Measurements from ENCODE around the gene OR6K2. TPM values are rescaled to one million over a fixed set of nuclear protein-coding genes. Genes with fewer than 3 reads are reported as not detected.
"Not testable (repeated sequence)": the region's sequence is repeated elsewhere in the genome, so short reads cannot be mapped to it uniquely, and the experiment has no call there.

OR6K2 gene
- total RNA-seq, 2 experiments from 2014 or later: not detected

DNA sequence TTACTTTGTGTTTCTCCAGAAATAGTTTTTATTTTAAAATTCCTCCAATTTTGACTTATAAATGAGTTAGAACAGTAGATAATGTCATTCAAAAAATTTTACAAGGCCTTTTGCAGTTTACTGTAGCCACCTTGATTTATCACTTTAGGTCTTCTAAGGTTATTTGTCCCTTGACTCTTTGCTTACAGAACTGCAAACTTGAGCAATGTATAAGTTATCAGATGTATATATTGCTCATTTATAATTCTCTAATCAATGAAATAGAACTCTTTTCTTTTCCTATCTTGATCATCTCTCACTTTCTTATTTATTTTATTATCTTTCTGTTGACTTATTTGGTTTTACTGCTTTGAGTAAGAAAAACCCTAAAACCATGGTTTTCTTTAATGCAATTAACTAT is 8.1 kb downstream of the OR6K2 start:
- Mint-ChIP-seq H3K9me3 (peaks cover 1% of the 10 kb centered on the region), H3K27ac (no peak overlapping the region)

DNA sequence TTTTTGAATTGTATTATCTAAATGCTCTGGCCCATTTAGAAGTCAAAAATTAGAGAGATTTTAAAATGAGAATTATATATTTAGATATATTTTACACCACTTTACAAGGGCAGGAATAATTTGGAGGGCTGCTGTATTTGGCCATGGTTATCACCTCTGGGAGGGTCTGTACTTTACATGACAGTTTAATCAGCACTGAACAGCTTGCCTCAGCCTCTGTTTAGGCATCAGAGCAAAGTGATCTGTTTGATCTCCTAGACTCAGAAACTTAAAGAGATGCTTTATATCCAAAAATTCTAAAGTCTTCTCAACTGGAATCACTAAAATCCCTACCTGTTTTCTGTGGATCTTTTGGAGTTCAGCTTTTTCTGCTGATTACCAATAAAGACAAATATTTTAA is 8.5 kb downstream of the OR6K2 start:
- POLR2A ChIA-PET: no interaction called here
- H3K4me3 Mint-ChIP-seq: no peak overlapping the region
- ATAC-seq (ENCODE audit: low read depth): no peak

More for the DNA sequence above, 8.1 kb downstream of the OR6K2 start:
- no peaks in the 10 kb centered on the region for H3K36me3 Mint-ChIP-seq
- ATAC-seq (ENCODE audit: low read depth) (no peak), DNase-seq (no peak)
- no peak overlapping the region for H3K4me3 Mint-ChIP-seq
- POLR2A ChIA-PET: no interaction called here
- no peaks in the 10 kb centered on the region for H3K27me3 Mint-ChIP-seq
- no peaks in the 10 kb centered on the region for H3K4me1 Mint-ChIP-seq

DNA sequence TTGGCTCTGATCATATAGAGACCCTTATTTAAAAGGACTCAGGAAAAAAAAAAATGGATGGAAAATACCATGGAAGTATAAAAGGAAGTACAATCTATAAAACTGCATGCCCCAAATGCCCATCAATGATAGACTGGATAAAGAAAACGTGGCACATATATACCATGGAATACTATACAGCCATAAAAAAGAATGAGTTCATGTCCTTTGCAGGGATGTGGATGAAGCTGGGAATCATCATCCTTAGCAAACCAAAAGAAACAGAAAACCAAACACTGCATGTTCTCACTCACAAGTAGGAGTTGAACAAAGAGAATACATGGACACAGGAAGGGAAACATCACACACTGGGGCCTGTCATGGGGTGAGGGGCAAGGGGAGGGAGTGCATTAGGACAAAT is 9.3 kb downstream of the OR6K2 start:
- peak overlapping the region; percentile 40 for H3K27ac Mint-ChIP-seq
- DNase-seq; H3K27me3 Mint-ChIP-seq; H3K9me3 Mint-ChIP-seq; POLR2A ChIA-PET; H3K4me3 Mint-ChIP-seq; H3K4me1 Mint-ChIP-seq; H3K36me3 Mint-ChIP-seq; ATAC-seq (ENCODE audit: low read depth): not testable (repeated sequence)

More for the DNA sequence above, 8.5 kb downstream of the OR6K2 start:
- DNase-seq: no peak
- Mint-ChIP-seq H3K36me3 (no peaks in the 10 kb centered on the region), H3K9me3 (peaks cover 1% of the 10 kb centered on the region), H3K27ac (no peak overlapping the region), H3K4me1 (no peaks in the 10 kb centered on the region), H3K27me3 (no peaks in the 10 kb centered on the region)

DNA sequence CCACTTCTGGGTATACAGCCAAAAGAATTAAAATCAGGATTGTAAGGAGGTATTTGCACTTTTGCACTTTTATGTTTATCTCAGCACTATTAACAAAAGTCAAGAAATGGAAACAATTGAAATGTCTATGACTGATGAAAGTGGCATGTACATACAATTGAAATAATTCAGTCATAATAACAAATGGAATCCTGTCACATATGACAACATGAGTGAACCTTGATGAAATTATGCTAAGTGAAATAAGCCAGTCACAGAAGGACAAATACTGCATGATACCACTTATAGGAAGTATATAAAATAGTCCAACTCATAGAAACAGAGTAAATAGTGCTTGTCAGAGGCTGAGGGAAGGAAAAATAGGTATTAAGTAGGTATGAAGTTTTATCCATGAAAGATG is 10.6 kb downstream of the OR6K2 start:
- H3K27me3 Mint-ChIP-seq: peaks cover 3% of the 10 kb centered on the region
- POLR2A ChIA-PET: no interaction called here
- DNase-seq: no peak
- H3K4me3 Mint-ChIP-seq: no peak overlapping the region
- H3K9me3 Mint-ChIP-seq: peaks cover 1% of the 10 kb centered on the region
- no peak for ATAC-seq (ENCODE audit: low read depth)
- H3K36me3 Mint-ChIP-seq: no peaks in the 10 kb centered on the region
- H3K27ac Mint-ChIP-seq: no peak overlapping the region
- no peaks in the 10 kb centered on the region for H3K4me1 Mint-ChIP-seq

DNA sequence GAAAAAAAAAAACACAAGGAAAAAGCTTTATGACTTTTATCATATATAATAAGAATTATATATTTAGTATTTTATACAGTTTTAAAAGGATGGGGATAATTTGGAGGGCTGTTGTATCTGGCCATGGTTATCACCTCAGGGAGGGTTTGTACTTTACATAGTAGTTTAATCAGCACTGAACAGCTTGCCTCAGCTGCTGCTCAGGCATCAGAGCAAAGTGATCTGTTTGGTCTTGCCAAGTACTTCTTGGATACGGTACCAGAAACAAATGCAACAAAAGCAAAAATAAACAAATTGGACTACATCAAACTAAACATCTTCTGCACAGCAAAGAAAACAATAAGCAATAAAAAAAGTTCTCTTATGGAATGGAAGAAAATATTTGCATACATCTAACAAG is 11.3 kb downstream of the OR6K2 start:
- H3K27me3 Mint-ChIP-seq: peaks cover 10% of the 10 kb centered on the region
- H3K36me3 Mint-ChIP-seq: no peaks in the 10 kb centered on the region
- ATAC-seq (ENCODE audit: low read depth): no peak
- no peak overlapping the region for H3K27ac Mint-ChIP-seq
- H3K9me3 Mint-ChIP-seq: peaks cover 1% of the 10 kb centered on the region
- H3K4me3 Mint-ChIP-seq: no peak overlapping the region
- POLR2A ChIA-PET: no interaction called here
- no peak for DNase-seq
- no peaks in the 10 kb centered on the region for H3K4me1 Mint-ChIP-seq

DNA sequence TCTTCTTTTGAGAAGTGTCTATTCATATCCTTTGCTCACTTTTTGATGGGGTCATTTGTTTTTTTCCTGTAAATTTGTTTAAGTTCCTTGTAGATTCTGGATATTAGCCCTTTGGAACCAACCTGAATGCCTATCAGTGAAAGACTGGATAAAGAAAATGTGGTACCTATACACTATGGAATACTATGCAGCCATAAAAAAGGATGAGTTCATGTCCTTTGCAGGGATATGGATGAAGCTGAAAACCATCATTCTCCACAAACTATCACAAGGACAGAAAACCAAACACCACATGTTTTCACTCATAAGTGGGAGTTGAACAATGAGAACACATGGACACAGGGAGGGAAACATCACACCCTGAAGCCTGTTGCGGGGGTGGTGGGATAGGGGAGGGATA is 12.1 kb downstream of the OR6K2 start:
- ATAC-seq (ENCODE audit: low read depth); POLR2A ChIA-PET; H3K36me3 Mint-ChIP-seq; H3K27ac Mint-ChIP-seq; H3K9me3 Mint-ChIP-seq; DNase-seq; H3K4me3 Mint-ChIP-seq; H3K4me1 Mint-ChIP-seq: not testable (repeated sequence)
- peaks cover 10% of the 10 kb centered on the region for H3K27me3 Mint-ChIP-seq

DNA sequence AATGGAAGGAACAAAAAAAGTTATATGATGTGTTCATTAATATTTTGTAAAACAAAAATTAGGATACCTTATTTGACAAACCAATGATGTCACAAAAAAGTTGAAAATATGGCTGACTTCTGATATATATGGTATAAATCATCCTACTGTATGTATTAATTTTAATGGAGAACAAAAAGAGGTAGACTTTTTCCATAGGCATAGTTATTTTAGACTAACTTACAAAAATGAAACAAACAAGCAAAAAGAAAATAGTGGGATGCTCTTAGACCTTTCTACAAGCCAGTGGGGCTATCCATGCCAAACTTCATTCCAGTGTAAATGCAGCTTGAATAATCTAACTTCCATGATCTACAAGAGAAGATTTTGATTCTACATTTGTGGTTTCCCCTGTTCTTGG is 13.4 kb downstream of the OR6K2 start:
- DNase-seq (no peak), ATAC-seq (ENCODE audit: low read depth) (no peak)
- no peak overlapping the region for H3K4me3 Mint-ChIP-seq
- peaks cover 1% of the 10 kb centered on the region for H3K9me3 Mint-ChIP-seq
- POLR2A ChIA-PET: no interaction called here
- no peaks in the 10 kb centered on the region for H3K4me1 Mint-ChIP-seq
- H3K36me3 Mint-ChIP-seq: no peaks in the 10 kb centered on the region
- peaks cover 10% of the 10 kb centered on the region for H3K27me3 Mint-ChIP-seq
- no peak overlapping the region for H3K27ac Mint-ChIP-seq

DNA sequence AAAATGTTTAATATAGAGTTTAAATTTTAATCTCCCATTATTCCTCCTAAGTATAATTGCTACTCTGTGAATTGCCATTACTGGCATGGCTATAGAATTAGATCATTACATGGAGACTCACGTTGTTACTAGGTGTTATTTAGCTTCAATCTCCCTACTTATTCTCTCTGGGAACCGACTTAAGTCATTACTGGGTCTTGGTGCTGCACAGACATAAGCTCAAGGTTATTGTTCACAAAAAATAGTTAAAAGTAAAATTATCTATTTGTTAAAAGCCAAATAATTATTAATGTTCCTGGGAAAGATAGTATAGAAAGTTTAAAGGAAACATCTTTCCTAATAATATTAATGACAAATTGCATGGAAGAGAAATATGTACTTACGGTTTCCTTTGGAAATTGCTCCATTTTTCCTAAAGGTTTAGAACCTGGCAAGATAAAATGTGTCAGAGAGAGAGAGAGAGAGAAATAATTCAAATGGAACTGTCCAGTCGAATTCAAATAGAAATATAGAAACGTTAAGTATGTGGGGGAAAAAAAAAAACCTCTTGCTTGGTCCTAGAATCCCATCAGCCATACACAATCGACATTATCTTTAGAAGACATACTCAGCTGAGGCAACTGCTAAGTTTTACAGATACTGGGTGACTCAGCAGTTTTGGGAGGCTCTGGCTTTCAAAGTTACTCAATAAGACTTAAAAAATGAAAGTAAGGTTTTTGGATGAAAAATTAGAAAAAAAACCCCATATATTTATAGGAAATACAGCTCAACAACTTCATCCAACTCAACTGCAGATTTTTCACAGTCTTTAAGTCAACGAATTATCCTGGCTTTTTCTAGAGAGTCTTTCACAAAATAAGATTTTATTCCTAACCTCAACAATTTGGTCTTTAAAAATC is 14.1 kb downstream of the OR6K2 start, which contains the start of gene SPTA1:
Gene SPTA1, minus strand, starts transcription at position 605 of the 899 bp plus-strand sequence. Its CDS starts 198 bp downstream, at position 407.
- H3K4me3 Mint-ChIP-seq: no peak within 1 kb of the TSS
- no peaks in the 10 kb centered on the region for H3K4me1 Mint-ChIP-seq
- H3K27ac Mint-ChIP-seq: no peak within 1 kb of the TSS
- H3K9me3 Mint-ChIP-seq: peaks cover 1% of the 10 kb centered on the region
- POLR2A ChIA-PET: no interaction called here
- ATAC-seq (ENCODE audit: low read depth) (no peak), DNase-seq (no peak)
- H3K27me3 Mint-ChIP-seq: peaks cover 15% of the 10 kb centered on the region
- no peaks in the 10 kb centered on the region for H3K36me3 Mint-ChIP-seq

DNA sequence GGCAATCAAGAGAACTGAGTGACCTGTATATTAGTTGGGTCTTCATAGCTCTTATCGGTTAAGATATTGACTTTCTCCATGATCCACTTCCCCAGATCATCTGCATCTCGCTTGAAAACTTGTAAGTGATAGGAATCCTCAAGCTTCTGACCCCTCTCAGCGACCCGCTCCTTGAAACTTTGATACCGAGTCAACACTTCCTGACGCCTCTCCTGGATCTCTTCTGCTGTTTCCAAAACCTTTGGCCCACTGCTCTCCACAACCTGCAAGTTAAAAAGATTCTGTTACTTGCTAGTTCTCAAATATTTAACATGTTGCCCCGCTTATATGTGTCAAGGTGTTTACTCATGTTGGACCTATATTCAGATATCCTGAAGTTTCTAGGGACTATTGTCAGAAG is 15.4 kb downstream of the OR6K2 start:
- H3K36me3 Mint-ChIP-seq: no peaks in the 10 kb centered on the region
- H3K27me3 Mint-ChIP-seq: peaks cover 15% of the 10 kb centered on the region
- no peak overlapping the region for H3K4me3 Mint-ChIP-seq
- ATAC-seq (ENCODE audit: low read depth) (no peak), DNase-seq (no peak)
- no peaks in the 10 kb centered on the region for H3K4me1 Mint-ChIP-seq
- POLR2A ChIA-PET: no interaction called here
- H3K27ac Mint-ChIP-seq: no peak overlapping the region
- H3K9me3 Mint-ChIP-seq: peaks cover 1% of the 10 kb centered on the region

DNA sequence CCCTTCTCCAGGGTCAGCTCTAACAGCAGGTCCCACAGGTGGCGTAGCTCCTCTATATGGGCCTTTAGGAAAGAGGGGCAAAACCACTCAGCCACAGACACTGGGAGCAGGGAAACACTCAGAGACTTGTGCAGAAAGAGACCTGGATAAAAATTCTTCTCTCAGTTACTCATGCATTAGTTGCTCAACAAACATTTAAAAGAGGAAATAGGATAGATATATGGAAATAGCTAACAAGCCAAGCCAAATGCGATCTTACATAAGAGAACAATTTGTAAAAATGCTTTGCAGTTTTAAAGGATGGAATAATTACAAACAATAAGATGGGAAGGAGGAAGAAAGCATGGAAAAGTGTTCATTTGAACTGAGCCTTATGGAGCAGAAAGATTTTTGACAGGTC is 18.8 kb downstream of the OR6K2 start:
- POLR2A ChIA-PET: no interaction called here
- Mint-ChIP-seq H3K27me3 (peaks cover 15% of the 10 kb centered on the region), H3K9me3 (no peaks in the 10 kb centered on the region), H3K4me1 (no peaks in the 10 kb centered on the region), H3K27ac (no peak overlapping the region), H3K4me3 (no peak overlapping the region), H3K36me3 (no peaks in the 10 kb centered on the region)
- no peak for ATAC-seq (ENCODE audit: low read depth)
- no peak for DNase-seq

DNA sequence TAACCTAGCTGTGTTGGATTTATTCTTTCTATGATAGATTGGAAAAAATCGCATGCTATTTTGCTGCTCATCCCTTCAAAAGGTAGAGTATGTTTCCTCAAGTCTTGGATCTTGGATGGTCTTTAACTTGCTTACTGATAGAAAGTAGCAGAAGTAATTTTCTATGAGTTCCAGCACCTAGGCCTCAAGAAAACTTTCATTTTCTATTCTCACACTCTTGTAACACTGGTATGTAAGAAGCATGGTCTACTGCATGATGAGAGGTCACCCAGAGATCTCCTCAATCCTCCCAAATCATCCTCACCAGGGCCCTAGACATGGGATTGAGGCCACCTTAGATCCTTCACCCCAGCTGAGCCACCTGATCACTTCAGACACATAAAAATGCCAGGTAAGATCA is 21.2 kb downstream of the OR6K2 start:
- POLR2A ChIA-PET: no interaction called here
- H3K36me3 Mint-ChIP-seq: no peaks in the 10 kb centered on the region

DNA sequence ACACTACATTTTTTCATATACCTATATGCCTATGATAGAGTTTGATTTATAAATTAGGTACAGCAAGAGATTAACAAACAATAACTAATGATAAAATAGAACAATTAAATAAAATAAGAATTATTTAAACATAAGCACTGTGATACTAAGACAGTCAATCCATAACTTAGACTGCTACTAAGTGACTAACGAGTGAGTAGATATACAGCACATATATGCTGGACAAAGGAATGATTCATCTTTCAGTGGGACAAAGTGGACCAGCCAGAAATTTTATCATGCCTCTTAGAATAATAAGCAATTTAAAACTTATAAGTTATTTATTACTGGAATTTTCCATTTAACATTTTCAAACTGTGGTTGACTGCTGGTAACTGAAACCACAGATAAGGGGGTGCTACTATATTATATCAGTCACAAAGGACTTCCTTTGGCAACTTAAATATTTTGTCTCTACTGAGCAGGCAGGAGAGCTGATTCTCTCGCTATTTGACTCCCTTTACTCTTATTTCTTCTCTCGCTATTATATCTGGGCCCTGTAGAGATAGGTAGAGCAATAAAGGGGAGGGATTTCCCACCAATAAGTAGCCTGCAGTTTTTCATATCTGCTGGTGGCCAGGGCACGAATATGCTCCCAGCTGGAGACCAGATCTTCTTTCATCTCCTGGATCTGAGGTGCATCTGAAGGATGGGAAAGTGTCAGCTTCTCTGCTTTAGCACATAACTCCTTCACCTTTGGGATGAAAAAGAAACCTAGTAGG is 24.7 kb downstream of the OR6K2 start:
- POLR2A ChIA-PET: no interaction called here
- Mint-ChIP-seq H3K27me3 (no peaks in the 10 kb centered on the region), H3K4me1 (no peaks in the 10 kb centered on the region), H3K27ac (no peak overlapping the region), H3K36me3 (no peaks in the 10 kb centered on the region), H3K9me3 (no peaks in the 10 kb centered on the region), H3K4me3 (no peak overlapping the region)
- DNase-seq: no peak
- no peak for ATAC-seq (ENCODE audit: low read depth)

More for the DNA sequence above, 21.2 kb downstream of the OR6K2 start:
- Mint-ChIP-seq H3K27me3 (peaks cover 6% of the 10 kb centered on the region), H3K27ac (no peak overlapping the region), H3K9me3 (no peaks in the 10 kb centered on the region), H3K4me1 (no peaks in the 10 kb centered on the region), H3K4me3 (no peak overlapping the region)
- ATAC-seq (ENCODE audit: low read depth) (no peak), DNase-seq (no peak)

DNA sequence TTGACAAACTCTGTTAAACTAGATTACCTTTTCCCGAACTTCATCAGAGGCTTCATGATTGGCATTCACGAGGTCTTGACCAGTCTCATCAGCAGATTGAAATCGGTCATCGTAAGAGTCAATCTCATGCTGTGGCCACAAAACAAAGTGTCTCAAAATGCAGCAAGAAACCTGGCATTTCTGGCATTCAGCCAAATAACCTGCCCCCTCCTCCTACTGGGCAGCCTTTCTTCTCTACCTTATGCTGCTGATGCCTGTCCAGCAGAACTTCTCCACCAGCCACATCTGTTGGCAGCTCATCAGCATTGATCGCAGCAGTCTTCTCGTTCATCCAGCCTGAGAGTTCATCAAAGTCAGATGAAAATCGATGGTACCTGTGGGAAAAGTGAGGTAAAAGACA is 26.1 kb downstream of the OR6K2 start:
- Mint-ChIP-seq H3K4me3 (no peak overlapping the region), H3K9me3 (no peaks in the 10 kb centered on the region), H3K27me3 (no peaks in the 10 kb centered on the region), H3K36me3 (no peaks in the 10 kb centered on the region), H3K4me1 (no peaks in the 10 kb centered on the region), H3K27ac (no peak overlapping the region)
- POLR2A ChIA-PET: no interaction called here
- ATAC-seq (ENCODE audit: low read depth) (no peak), DNase-seq (no peak)

DNA sequence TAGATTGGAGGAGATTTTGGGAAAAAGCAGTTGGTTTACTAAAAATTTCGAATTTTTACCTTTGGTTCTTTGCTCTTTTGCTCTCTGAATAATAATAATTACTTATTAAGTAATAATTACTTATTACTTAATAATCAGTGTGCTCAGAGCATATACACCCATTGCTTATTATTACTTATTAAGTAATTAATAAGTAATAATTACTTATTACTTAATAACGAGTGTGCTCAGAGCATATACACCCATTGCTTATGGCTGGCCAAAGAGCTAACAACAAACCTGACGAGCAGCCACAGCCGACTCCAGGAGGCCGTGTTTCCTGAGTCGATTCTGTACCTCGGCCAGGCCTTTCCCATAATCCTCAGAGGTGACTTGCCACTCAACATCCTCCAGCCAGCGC is 34.4 kb downstream of the OR6K2 start:
- ATAC-seq (ENCODE audit: low read depth): no peak

More for the DNA sequence above, 34.4 kb downstream of the OR6K2 start:
- no peaks in the 10 kb centered on the region for H3K36me3 Mint-ChIP-seq
- H3K4me3 Mint-ChIP-seq: no peak overlapping the region
- H3K27me3 Mint-ChIP-seq: peaks cover 6% of the 10 kb centered on the region
- DNase-seq: no peak
- no peaks in the 10 kb centered on the region for H3K9me3 Mint-ChIP-seq
- no peak overlapping the region for H3K27ac Mint-ChIP-seq
- POLR2A ChIA-PET: no interaction called here
- no peaks in the 10 kb centered on the region for H3K4me1 Mint-ChIP-seq

Measured in activated naive CD8-positive, alpha-beta T cell treated with anti-CD3 and anti-CD28 coated beads, Interleukin-2, amount 10 ng/mL, durations not matched to agents 7 days and 5 days (primary cell).